ENCODE measurements around the gene BPIFB6.

DNA sequence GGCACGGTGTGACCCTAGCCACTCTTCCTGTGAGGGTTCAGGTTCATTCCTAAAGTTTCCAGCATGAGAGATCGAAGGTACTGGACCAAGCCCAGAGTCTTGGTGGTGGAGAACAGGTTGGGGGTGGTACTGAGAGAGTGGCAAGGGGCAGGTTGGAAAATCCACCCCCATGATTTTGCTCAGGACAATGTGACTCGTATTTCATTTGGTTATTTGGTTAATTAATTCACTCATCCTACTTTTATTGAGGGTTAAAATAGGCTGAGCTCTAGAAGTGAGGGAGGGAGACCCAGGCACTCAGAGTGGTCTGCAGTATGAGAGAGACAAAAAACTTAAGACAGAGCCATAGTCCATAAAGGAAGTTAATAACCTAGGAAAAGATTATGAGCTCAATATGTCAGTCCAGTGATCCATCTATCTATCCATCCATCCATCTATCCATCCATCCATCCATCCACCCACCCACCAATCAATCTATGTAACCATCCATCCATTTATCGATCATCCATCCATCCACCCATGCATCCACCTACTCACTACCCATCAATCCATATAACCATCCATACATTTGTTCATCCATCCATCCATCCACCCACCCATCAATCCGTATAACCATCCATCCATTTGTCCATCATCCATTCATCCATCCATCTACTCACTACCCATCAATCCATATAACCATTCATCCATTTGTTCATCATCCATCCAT, 6.7 kb upstream of the BPIFB6 start:
- TF ChIP-seq, protein P1, sequence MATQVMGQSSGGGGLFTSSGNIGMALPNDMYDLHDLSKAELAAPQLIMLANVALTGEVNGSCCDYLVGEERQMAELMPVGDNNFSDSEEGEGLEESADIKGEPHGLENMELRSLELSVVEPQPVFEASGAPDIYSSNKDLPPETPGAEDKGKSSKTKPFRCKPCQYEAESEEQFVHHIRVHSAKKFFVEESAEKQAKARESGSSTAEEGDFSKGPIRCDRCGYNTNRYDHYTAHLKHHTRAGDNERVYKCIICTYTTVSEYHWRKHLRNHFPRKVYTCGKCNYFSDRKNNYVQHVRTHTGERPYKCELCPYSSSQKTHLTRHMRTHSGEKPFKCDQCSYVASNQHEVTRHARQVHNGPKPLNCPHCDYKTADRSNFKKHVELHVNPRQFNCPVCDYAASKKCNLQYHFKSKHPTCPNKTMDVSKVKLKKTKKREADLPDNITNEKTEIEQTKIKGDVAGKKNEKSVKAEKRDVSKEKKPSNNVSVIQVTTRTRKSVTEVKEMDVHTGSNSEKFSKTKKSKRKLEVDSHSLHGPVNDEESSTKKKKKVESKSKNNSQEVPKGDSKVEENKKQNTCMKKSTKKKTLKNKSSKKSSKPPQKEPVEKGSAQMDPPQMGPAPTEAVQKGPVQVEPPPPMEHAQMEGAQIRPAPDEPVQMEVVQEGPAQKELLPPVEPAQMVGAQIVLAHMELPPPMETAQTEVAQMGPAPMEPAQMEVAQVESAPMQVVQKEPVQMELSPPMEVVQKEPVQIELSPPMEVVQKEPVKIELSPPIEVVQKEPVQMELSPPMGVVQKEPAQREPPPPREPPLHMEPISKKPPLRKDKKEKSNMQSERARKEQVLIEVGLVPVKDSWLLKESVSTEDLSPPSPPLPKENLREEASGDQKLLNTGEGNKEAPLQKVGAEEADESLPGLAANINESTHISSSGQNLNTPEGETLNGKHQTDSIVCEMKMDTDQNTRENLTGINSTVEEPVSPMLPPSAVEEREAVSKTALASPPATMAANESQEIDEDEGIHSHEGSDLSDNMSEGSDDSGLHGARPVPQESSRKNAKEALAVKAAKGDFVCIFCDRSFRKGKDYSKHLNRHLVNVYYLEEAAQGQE (IDR thresholded peaks at IDR 0.05; ENCODE audit: low read depth), result no peak
- no peak for TF ChIP-seq TEAD4 (IDR thresholded peaks at IDR 0.05)
- TF ChIP-seq TCF12 (IDR thresholded peaks at IDR 0.05; ENCODE audit: low read depth), result no peak
